Dendritic cell treated with granulocyte-macrophage colony-stimulating factor and Interleukin-4, amounts not matched to agents 40 ng/mL and 50 ng/mL, for 4 days (primary cell): Measurements from ENCODE around the gene HTR3B.
"Not testable (repeated sequence)": the region's sequence is repeated elsewhere in the genome, so short reads cannot be mapped to it uniquely, and the experiment has no call there.

ENCODE experiments used
- H3K27ac Mint-ChIP-seq: one replicate; pipeline ENCODE4 v1.8.0; 2022; ENCODE audit warnings: mild to moderate bottlenecking, mixed read lengths
- H3K27me3 Mint-ChIP-seq: one replicate; pipeline ENCODE4 v1.8.0; 2022; ENCODE audit warnings: mild to moderate bottlenecking, mixed read lengths
- H3K36me3 Mint-ChIP-seq: one replicate; pipeline ENCODE4 v1.8.0; 2022; ENCODE audit warnings: low read depth, mixed read lengths
- H3K4me1 Mint-ChIP-seq: one replicate; pipeline ENCODE4 v1.8.0; 2022; ENCODE audit warnings: low read depth, mixed read lengths
- H3K4me3 Mint-ChIP-seq: one replicate; pipeline ENCODE4 v1.8.0; 2022; ENCODE audit warnings: mild to moderate bottlenecking, moderate library complexity, mixed read lengths
- H3K9me3 Mint-ChIP-seq: one replicate; pipeline ENCODE4 v1.8.0; 2022; ENCODE audit warnings: mixed read lengths
- intact Hi-C: fragments of 100-400 bp; cut with micrococcal nuclease; formaldehyde crosslinking; loops from one replicate; pipeline ENCODE4 v1.15.0; 2022

Gene HTR3B

GRCh38 chr11:113896156-113896879 is 8.3 kb upstream of the HTR3B start:
- Mint-ChIP-seq H3K4me3 (no peak overlapping the region), H3K27me3 (no peaks in the 10 kb centered on the region), H3K27ac (no peak overlapping the region), H3K36me3 (no peaks in the 10 kb centered on the region), H3K9me3 (no peaks in the 10 kb centered on the region), H3K4me1 (peaks cover 6% of the 10 kb centered on the region)
- intact Hi-C loops, result loop anchor here (1.0 to 2.0 kb wide), 2 partner anchors 140 to 365 kb away; no protein-coding TSS in a partner anchor

GRCh38 chr11:113901141-113901540 is 3.5 kb upstream of the HTR3B start:
- no peak overlapping the region for H3K4me3 Mint-ChIP-seq
- no peaks in the 10 kb centered on the region for H3K9me3 Mint-ChIP-seq
- intact Hi-C loops, result loop anchor here (5.0 kb wide), 1 partner anchor 91 kb away; no protein-coding TSS in a partner anchor
- no peaks in the 10 kb centered on the region for H3K36me3 Mint-ChIP-seq
- no peak overlapping the region for H3K27ac Mint-ChIP-seq
- peaks cover 3% of the 10 kb centered on the region for H3K27me3 Mint-ChIP-seq
- H3K4me1 Mint-ChIP-seq, result peaks cover 2% of the 10 kb centered on the region

GRCh38 chr11:113906038-113906437 is 1.4 kb downstream of the HTR3B start:
- no peak overlapping the region for H3K4me3 Mint-ChIP-seq
- no peaks in the 10 kb centered on the region for H3K4me1 Mint-ChIP-seq
- H3K27me3 Mint-ChIP-seq, result peaks cover 14% of the 10 kb centered on the region
- no peaks in the 10 kb centered on the region for H3K36me3 Mint-ChIP-seq
- intact Hi-C loops, result no loop called here
- H3K9me3 Mint-ChIP-seq, result no peaks in the 10 kb centered on the region
- H3K27ac Mint-ChIP-seq, result no peak overlapping the region

- no peaks in the 10 kb centered on the region for H3K9me3 Mint-ChIP-seq
- H3K4me3 Mint-ChIP-seq, result no peak overlapping the region
- H3K27me3 Mint-ChIP-seq, result peaks cover 14% of the 10 kb centered on the region
- H3K27ac Mint-ChIP-seq, result no peak overlapping the region
- no peaks in the 10 kb centered on the region for H3K4me1 Mint-ChIP-seq
- intact Hi-C loops, result no loop called here
- H3K36me3 Mint-ChIP-seq, result no peaks in the 10 kb centered on the region
Observed at GRCh38 chr11:113906516-113906915, 1.9 kb downstream of the HTR3B start.

GRCh38 chr11:113907152-113907551 is 2.6 kb downstream of the HTR3B start:
- no peaks in the 10 kb centered on the region for H3K4me1 Mint-ChIP-seq
- H3K27ac Mint-ChIP-seq, result no peak overlapping the region
- no peak overlapping the region for H3K4me3 Mint-ChIP-seq
- peaks cover 15% of the 10 kb centered on the region for H3K27me3 Mint-ChIP-seq
- H3K36me3 Mint-ChIP-seq, result no peaks in the 10 kb centered on the region
- no peaks in the 10 kb centered on the region for H3K9me3 Mint-ChIP-seq
- intact Hi-C loops, result no loop called here

GRCh38 chr11:113907681-113908080 is 3.1 kb downstream of the HTR3B start:
- no peaks in the 10 kb centered on the region for H3K36me3 Mint-ChIP-seq
- intact Hi-C loops, result no loop called here

GRCh38 chr11:113908098-113908497 is 3.5 kb downstream of the HTR3B start:
- no peaks in the 10 kb centered on the region for H3K36me3 Mint-ChIP-seq
- peaks cover 15% of the 10 kb centered on the region for H3K27me3 Mint-ChIP-seq
- no peak overlapping the region for H3K27ac Mint-ChIP-seq
- H3K9me3 Mint-ChIP-seq, result no peaks in the 10 kb centered on the region
- H3K4me3 Mint-ChIP-seq, result no peak overlapping the region
- no peaks in the 10 kb centered on the region for H3K4me1 Mint-ChIP-seq
- intact Hi-C loops, result no loop called here

More at GRCh38 chr11:113907681-113908080, 3.1 kb downstream of the HTR3B start:
- Mint-ChIP-seq H3K4me1 (no peaks in the 10 kb centered on the region), H3K27me3 (peaks cover 16% of the 10 kb centered on the region), H3K4me3 (no peak overlapping the region), H3K27ac (no peak overlapping the region), H3K9me3 (no peaks in the 10 kb centered on the region)

GRCh38 chr11:113911491-113911890 is 6.9 kb downstream of the HTR3B start:
- H3K27me3 Mint-ChIP-seq, result peaks cover 17% of the 10 kb centered on the region
- H3K27ac Mint-ChIP-seq, H3K36me3 Mint-ChIP-seq, H3K9me3 Mint-ChIP-seq, H3K4me1 Mint-ChIP-seq, intact Hi-C loops, H3K4me3 Mint-ChIP-seq: not testable (repeated sequence)

GRCh38 chr11:113923572-113923971 is 19.0 kb downstream of the HTR3B start:
- no peak overlapping the region for H3K4me3 Mint-ChIP-seq
- peaks cover 12% of the 10 kb centered on the region for H3K4me1 Mint-ChIP-seq
- H3K36me3 Mint-ChIP-seq, result no peaks in the 10 kb centered on the region
- no peaks in the 10 kb centered on the region for H3K9me3 Mint-ChIP-seq
- H3K27me3 Mint-ChIP-seq, result peaks cover 6% of the 10 kb centered on the region
- intact Hi-C loops, result no loop called here
- no peak overlapping the region for H3K27ac Mint-ChIP-seq

GRCh38 chr11:113926273-113927197 is 21.9 kb downstream of the HTR3B start:
- peaks cover 13% of the 10 kb centered on the region for H3K4me1 Mint-ChIP-seq
- intact Hi-C loops, result no loop called here
- peaks cover 6% of the 10 kb centered on the region for H3K27me3 Mint-ChIP-seq
- no peak overlapping the region for H3K4me3 Mint-ChIP-seq
- no peaks in the 10 kb centered on the region for H3K36me3 Mint-ChIP-seq
- H3K9me3 Mint-ChIP-seq, result no peaks in the 10 kb centered on the region
- peak overlapping the region; percentile 14 for H3K27ac Mint-ChIP-seq

GRCh38 chr11:113928311-113928710 is 23.7 kb downstream of the HTR3B start:
- H3K36me3 Mint-ChIP-seq, result no peaks in the 10 kb centered on the region
- H3K4me3 Mint-ChIP-seq, result no peak overlapping the region
- peaks cover 13% of the 10 kb centered on the region for H3K4me1 Mint-ChIP-seq
- H3K27me3 Mint-ChIP-seq, result peaks cover 4% of the 10 kb centered on the region
- intact Hi-C loops, result no loop called here
- H3K27ac Mint-ChIP-seq, result no peak overlapping the region
- no peaks in the 10 kb centered on the region for H3K9me3 Mint-ChIP-seq

- intact Hi-C loops, result no loop called here
- Mint-ChIP-seq H3K4me3 (no peak overlapping the region), H3K27ac (no peak overlapping the region), H3K27me3 (no peaks in the 10 kb centered on the region), H3K9me3 (no peaks in the 10 kb centered on the region), H3K36me3 (no peaks in the 10 kb centered on the region), H3K4me1 (peaks cover 7% of the 10 kb centered on the region)
Observed at GRCh38 chr11:113932788-113933187, 28.2 kb downstream of the HTR3B start.

GRCh38 chr11:113934193-113934592 is 29.6 kb downstream of the HTR3B start:
- H3K27ac Mint-ChIP-seq, H3K4me1 Mint-ChIP-seq, H3K27me3 Mint-ChIP-seq, H3K36me3 Mint-ChIP-seq, H3K4me3 Mint-ChIP-seq, intact Hi-C loops, H3K9me3 Mint-ChIP-seq: not testable (repeated sequence)

- Mint-ChIP-seq H3K9me3 (no peaks in the 10 kb centered on the region), H3K4me1 (no peaks in the 10 kb centered on the region), H3K36me3 (no peaks in the 10 kb centered on the region), H3K27me3 (no peaks in the 10 kb centered on the region), H3K4me3 (no peak overlapping the region), H3K27ac (no peak overlapping the region)
- intact Hi-C loops, result no loop called here
Observed at GRCh38 chr11:113934761-113935160, 30.2 kb downstream of the HTR3B start.
